OCI-M2 (cell line): ENCODE measurements around the gene PGAP6.
"Not testable (repeated sequence)": the region's sequence is repeated elsewhere in the genome, so short reads cannot be mapped to it uniquely, and the experiment has no call there.

Source experiments
- DNase-seq: peaks from one replicate; lab custom pipeline; 2025; ENCODE audit not compliant: unreplicated experiment; lab: John Stamatoyannopoulos, UW

Gene PGAP6

DNA sequence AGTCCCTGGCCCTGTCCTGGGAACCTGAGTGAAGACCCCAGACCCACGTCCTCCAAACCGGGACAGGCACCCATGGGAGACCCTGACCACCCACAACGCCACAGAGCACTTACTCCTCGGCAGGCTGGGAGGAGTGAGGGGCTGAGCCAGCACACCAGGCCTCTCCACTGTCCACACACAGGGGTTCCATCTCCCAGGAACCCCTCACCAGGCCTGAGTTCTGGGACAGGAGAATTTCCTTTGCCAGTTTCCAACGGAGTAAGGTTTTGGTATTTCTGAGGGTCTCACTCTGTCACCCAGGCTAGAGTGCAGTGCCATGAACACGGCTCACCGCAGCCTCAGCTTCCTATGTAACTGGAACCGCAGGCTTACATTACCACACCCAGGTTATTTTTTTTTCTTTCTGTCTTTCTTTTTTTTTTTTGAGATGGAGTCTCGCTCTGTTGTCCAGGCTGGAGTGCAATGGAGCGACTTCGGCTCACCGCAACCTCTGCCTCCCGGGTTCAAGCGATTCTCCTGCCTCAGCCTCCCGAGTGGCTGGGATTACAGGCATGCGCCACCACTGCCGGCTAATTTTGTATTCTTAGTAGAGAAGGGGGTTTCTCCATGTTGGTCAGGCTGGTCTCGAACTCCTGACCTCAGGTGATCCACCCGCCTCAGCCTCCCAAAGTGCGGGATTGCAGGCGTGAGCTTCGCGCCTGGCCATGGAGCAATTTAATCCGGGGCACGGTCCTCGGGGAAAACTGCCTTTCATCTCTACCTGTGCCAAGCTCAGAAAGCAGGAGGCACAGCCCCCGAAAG is 1.6 kb downstream of the PGAP6 start:
- DNase-seq, result no peak

DNA sequence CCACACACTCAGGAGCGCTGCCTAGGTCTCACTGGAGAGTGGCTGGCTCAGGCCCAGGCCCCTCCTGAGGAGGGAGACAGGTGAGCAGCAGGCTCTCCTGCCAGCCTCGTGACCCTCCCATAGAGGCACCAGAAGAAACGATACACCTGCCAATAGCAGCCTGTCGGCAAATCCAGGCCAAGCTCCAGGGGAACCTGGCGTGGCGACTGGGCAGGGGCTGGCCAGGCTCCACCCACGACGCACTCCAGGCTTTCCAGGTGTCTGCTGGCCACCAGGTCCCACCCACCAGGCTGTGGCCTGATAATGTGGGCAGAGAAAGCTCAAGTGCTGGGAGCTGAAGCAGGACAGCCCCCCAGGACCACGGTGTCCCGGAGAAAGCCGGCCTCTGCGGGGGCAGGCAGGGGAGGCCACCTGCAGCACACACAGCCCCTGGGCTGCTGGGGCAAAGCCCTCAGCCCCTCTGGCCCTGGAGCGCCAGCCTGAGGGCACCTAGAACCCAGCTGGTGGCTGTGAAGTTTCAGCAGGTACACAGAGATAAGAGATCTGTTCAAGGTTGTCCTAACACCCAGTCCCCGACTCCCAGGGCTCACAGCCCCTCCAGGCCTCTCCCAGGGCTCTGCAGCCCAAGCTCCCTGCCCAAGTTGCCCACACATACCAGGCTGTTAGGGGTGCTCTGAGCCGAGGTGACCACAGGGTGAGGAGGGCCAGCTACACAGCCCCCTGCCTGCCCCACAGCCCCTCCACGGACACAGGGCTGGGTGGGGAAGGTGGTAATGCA is 2.4 kb downstream of the PGAP6 start:
- no peak for DNase-seq

DNA sequence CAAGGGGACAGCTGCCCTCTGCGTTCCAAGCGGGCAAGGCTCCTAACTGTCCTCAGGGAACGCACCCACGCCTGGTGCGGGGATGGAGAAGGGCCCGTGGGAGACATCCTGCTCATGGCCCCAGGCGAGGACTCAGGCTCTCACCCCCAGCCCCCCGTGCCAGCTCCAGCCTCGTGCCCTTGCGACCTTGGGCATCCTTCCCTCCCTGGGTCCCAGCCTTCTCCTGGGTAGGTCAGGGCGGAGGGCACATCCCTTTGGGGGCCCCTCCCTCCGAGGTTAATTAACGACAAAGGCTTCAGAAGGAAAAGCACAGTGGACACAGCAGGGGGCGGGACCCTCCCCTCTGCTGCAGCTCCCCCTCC is 3.0 kb downstream of the PGAP6 start:
- no peak for DNase-seq

DNA sequence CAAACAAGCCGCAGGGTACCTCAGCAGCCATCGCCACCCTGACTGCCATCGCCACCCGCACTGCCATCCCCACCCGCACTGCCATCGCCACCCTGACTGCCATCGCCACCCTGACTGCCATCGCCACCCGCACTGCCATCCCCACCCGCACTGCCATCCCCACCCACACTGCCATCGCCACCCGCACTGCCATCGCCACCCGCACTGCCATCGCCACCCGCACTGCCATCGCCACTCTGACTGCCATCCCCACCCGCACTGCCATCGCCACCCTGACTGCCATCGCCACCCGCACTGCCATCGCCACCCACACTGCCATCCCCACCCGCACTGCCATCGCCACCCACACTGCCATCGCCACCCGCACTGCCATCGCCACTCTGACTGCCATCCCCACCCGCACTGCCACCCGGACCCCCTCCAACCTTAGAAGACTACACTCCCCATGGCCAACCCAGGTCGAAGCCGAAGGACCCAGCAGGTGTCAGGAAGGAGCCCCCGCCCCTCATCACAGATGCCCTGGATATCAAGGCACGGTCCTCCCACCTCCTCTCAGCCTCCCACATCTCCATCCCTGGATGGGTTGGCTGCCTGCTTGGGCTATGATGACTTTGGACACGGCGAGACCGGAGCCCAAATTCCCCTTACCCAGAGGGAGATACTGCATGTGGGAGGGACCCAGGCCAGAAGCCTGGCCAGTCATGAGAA is 3.5 kb downstream of the PGAP6 start:
- DNase-seq, result not testable (repeated sequence)

DNA sequence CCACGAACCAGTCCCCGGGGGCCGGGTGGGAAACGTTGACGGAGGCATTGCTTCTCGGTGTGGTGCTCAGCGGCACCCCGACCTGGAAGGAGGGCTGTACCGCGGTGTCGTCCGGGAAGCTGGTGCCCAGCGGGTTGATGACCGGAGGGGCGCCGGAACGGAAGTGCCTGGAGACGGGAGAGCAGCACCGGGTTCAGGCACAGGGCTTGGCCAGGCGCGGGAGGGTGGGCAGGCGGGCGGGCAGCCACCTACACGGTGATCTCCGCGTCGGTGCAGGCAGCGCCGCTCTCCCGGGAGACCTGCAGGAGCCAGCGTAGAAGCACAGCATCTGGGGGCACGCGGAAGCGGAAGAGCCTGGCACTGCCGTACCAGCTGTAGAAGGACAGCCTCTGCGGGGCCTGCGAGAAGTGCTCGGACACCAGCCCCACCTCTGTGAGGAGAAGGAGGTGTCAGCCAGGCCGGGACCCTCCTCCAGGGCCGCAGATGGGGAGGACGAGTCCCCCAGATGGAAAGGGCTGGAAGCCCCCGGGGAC is 4.3 kb downstream of the PGAP6 start:
- no peak for DNase-seq

DNA sequence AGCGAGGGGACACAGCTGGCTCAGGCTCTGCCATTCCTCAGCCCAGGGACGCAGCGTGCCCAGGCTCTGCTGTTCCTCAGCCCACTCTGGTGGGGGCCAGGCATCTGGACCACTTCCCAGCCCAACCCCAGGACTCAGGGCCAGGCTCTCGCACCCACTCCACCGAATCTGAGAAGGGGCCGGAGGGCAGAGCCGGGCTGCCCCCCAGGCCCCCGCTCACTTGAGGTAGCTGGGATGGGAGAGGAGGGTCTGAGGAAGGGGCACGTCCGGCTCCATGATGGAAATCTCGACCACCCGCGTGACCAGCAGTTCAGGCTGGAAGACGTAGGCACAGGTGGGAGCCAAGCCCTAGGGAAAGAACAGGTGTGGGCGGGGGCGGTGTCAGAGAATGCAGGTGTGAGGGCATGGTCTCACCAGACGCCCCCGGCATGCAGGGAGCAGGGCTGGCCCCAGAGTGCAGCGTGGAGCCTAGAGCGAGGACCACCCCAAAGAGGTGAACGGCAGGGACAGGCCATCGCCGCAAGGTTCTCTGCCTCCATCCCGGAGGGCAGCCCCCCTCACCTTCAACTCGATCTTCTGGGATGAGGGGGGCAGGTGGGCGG is 4.9 kb downstream of the PGAP6 start:
- no peak for DNase-seq

DNA sequence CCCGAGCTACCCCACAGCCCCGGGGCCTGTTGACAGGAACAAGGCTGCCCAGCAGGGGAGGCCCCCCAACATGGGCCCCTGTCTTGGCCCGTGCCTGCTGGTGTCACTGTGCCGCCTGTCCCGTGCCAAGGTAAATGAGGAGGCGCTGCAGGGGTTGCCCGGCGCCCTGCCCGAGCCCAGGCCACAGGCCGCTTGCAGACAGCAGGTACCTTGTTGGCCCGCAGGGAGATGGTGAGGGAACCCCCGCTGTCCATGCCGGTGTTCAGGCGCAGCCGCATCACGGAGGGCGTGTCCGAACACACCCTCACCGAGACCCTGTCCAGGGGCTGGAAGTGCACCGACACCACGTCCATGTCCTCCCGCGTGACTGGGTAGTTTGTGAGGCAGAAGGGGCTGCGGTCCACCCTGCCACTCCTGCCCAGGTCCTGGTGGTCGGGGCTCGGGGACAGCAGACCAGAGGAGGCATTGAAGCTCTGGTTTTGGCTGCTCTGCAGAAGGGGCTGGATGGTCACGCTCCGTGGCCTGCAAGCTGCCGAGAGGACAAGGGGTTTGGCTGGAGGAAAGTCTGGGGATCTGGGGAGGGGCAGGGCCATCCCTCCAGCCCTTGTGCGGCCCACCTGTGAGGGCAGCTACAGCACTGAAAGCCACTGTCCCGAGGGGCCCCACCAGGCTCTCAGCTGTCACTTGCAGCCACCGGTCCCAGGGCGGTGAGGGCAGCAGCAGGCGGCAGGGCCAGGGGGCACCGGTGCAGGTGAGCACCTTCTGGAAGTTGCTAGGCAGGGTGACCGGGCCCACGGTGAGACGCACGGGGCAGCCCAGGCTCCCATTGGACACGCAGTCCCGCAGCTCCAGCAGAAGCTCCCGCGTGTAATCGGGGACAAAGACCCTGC is 5.6 kb downstream of the PGAP6 start:
- no peak for DNase-seq

DNA sequence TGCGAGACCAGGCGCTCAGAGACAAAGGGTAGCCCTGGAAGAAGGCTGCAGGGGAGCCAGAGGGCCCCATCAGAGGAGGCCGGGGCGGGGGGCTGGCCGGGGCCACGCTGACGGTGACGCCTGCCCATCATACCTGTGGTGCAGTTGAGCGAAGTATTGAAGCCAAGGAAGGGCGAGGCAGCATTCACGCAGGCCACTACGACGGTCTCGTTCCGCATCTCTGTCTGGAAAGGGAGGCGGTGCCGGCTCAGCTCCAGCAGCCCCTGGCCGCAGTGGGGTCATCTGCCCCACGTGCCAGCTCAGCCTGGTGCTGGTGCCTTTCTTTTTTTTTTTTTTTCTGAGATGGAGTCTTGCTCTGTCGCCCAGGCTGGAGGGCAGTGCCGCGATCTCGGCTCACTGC is 6.6 kb downstream of the PGAP6 start:
- DNase-seq, result no peak

DNA sequence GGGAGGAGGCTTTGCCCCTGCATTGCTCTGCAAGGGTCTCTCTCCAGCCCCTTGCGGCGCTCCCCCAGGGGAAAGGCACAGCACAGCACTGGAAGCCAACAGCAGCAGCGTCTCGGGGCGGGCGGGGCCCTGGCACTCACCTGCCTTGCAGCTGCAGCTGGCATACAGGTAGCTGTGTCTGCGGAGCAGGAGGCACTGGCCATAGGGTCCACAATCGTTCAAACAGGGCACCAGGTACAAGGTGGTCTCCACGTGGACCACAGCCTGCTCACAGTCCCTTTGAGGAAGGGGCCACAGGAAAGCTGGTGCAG is 7.2 kb downstream of the PGAP6 start:
- no peak for DNase-seq

DNA sequence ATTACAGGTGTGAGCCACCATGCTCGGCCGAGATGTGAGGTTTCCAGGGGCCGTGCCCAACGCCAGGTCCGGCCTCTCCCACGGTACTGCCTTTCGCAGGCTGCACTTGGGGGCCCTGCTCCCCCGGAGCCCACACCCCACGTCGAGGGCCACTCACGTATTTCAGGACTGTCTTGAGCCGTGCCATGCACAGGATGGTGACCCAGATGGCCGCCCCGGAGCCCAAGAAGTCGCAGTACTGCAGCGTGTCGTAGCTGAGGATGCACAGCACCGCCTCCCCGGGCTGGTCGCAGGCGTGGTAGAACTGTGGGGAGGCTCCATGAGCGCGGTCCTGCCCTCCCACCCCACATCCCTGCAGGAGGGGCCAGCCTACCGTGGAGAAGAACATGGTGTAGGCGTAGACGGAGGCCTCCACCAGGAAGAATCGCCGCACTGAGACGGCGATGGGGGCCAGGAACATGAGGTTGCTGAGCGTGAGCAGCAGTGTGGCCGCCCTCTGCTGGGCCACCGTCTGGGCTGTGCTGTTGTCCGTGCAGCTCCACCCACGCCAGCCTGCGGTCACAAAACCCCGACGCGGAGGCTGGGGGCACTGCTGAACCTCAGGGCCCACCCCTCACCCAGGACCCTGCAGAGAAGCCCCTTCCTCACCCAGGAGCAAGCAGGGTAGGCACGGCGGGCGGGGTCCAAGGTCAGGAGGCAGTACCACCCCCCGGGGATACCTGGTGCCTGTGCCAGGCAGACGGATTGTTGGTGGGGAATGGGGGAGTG is 7.7 kb downstream of the PGAP6 start:
- DNase-seq, result no peak

DNA sequence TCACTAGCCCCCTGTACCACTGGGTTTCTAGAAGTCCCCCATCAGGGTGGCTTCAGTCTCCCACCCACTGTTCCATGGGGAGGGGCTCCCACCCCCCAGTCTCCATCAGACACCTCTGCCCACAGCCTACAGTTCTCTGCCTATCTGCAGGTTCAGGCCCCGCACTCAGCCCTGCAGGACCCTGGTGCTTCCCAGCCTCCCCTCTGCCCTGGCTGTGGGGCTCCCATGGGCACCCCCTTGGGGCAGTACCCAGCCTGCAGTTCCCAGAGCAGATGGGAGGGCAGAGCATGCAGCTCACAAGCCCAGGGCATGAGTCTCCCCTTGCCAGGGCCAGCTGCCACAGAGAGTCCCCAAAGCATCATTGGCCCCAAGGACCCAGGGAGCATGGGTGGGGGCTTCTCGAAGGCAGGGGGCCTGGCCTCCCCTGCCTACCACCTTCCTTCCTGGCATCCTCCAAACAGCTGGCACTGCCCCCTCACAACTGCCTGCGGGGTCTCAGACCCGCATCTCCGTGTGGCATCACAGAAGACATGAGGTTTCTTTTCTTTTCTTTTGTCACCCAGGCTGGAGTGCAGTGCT is 8.7 kb downstream of the PGAP6 start:
- no peak for DNase-seq

DNA sequence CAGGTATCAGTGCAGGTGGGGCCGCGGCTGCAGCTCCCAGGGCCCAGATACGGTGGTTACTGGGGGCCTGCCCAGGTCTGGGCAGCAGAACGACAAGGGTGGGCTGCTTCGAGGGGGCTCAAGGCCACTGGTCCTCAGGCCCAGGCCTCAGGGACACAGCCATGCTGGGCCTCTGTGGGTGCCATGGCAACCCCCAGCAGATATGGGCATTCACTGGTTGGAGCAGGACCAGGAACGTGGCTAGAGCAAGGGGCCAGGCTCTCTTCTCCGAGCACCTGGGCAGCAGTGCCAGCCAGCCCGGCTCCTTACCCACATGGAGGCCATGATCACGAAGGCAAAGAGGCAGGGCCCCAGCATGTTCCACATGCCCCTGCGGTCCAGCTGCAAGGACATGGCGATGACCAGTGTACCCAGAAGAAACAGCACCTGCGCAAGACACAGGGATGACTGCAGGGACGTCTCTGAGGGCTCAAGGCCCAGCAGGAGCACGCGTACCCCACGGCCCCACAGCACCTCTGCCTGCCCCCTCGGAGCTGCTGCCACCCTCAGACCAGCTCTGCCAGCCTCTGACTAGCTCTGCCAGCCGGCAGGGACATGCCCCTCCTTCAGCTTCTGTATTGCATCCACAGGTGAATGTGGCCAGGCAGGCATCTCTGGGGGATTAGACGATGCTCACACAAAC is 9.3 kb downstream of the PGAP6 start:
- no peak for DNase-seq

DNA sequence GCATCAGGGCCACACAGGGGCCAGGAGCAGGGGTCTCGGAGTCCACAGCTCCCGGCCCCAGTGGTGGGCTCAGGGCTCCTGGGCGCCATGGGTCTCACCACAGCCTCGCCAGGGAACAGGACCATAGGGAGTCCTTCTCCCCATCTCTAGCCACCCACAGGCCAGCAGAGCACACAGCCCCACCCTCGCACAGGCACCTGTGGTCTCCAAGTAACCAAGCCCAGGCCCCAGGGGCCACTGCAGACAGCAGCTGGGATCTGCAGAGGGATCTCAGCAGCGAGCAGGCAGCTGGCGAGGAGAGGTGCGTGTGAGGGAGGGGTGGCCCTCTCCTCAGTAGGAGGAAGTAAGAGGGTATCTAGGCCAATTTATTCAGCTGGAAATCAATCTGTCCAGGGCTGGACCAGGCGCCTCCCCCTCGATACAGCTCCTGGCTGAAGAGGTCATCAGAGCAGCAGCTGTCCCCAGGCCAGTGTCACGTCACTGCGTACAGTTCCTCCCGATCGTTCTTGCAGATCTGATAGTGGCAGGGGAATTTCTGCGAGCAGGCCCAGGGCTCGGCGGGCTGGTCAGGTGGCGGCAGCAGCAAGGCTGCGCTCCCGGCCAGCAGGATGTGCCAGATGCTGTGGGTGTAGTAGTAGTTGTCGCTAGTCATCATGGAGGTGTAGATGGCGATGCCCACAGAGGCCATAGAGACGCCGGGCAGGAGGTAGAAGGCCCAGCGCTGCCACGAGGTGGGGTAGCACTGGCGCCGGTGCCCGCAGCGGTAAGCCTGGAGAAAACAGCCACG is 10.1 kb downstream of the PGAP6 start:
- no peak for DNase-seq

DNA sequence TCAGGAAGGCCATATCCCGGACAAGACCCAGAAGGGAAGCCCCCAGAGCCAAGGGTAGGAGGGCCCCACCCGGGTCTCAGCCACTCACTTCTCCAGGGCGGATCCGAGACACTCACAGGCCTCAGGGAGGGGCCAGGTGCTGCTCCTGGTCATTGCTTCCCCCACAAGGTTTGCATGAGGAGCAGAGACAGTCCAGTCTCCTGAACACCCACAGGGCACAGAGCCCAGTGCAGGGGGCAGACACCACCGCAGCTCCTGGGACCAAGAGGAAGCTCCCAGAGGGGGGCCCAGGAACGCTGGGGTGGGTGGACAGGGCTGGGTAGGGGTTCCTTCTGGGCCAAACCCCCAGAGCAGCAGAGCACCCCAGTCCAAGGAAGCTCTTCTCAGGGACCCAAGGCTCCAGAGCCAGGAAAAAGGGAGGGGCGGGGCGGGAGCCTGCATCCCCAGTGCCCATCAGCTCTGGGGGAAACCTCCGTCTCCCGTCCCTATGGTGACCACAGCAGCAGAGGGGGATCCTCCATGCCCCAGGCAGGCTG is 10.7 kb downstream of the PGAP6 start:
- DNase-seq, result no peak

DNA sequence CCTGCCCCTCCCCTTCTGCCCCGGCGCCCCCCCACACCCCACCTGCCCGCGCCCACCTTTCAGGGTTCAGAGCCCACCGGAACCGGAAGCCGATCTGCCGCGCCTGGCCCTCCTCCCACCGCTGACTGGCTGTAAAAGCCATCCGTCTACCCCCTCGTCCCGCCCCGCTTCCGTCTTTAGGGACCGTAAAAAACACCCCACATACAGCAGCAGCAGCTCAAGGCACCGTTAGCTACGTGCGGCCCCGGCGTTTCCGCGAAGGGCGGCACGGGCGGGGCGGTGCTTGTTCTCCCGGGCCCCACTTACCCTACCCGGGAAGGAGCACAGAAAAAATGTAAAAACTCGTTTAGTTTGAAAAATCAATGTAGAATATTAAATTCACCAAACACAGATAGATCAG is 11.3 kb downstream of the PGAP6 start, which contains the start of gene MRPL28:
Gene MRPL28, minus strand, starts transcription at position 96 of the 400 bp plus-strand sequence. CDS start 320 bp downstream, outside the sequence.
- peak; percentile 77 for DNase-seq

DNA sequence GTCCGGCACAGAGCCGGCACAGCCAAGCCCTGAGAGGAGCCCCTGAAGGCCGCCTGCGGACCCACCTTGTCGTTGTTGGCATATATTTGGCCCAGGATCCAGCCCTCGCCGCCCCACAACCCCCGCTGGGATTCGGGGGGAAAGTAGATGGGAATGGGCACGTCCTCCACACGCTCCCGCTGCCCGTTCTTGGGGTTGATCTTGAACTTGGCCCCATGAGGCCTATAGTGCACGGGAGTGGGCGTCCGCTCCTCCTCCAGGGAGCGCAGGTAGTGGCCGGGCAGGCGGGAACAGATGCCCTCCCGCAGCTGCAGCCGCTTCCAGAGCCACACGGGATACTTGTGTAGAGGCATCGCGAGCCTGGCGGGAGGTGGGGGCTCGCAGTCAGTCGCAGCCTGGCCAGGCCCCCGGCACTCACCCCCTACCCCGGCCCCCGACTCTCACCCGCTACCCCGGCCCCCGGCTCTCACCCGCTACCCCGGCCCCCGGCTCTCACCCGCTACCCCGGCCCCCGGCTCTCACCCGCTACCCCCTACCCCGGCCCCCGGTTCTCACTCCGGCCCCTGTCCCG is 11.8 kb downstream of the PGAP6 start:
- DNase-seq, result no peak

DNA sequence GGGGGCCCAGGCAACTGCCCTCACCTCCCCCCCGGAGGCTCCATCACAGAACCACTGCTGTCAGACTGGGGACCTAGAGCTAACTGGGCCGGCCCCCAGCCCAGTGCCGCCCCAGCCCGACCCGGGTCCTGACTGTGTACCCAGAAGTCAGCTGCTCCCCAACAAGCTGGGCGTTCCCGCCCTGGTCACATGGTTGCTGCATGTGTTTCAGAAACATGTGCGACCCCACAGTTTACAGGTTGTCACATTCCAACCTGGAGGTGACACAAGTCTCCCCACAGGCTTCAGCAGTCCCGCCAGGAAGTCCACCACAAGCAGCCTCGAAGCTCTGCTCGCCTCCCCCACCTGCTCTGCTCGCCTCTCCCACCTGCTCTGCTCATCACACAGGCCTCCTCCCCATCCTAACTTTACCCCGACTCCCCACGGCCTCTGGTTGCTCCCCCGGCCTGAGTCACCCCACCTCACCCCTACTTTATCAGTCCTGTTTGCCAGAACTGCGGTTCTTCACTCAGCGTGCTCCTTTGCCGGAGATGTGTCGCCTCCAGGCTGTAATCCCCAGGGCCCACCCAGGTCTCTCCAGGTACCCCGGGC is 12.4 kb downstream of the PGAP6 start:
- no peak for DNase-seq
